ENCODE results near the gene PCDHGA11.
"Not testable (repeated sequence)": the region's sequence is repeated elsewhere in the genome, so short reads cannot be mapped to it uniquely, and the experiment has no call there.

PCDHGA11 gene

GRCh38 chr5:141431286-141431685 is 10.4 kb downstream of the PCDHGA11 start:
- no peak for DNase-seq (ENCODE audit: low spot score)

GRCh38 chr5:141432308-141432707 is 11.5 kb downstream of the PCDHGA11 start:
- DNase-seq (ENCODE audit: low spot score): not testable (repeated sequence)

- DNase-seq (ENCODE audit: low spot score): not testable (repeated sequence)
Observed at GRCh38 chr5:141432726-141433125, 11.9 kb downstream of the PCDHGA11 start.

GRCh38 chr5:141434006-141434405 is 13.2 kb downstream of the PCDHGA11 start:
- DNase-seq (ENCODE audit: low spot score): no peak

- no peak for DNase-seq (ENCODE audit: low spot score)
Observed at GRCh38 chr5:141437221-141437620, 16.4 kb downstream of the PCDHGA11 start.

GRCh38 chr5:141439411-141440141 is 18.7 kb downstream of the PCDHGA11 start:
- no peak for DNase-seq (ENCODE audit: low spot score)

GRCh38 chr5:141440341-141440740 is 19.5 kb downstream of the PCDHGA11 start:
- no peak for DNase-seq (ENCODE audit: low spot score)

- no peak for DNase-seq (ENCODE audit: low spot score)
Observed at GRCh38 chr5:141441571-141442170, 20.8 kb downstream of the PCDHGA11 start.

- no peak for DNase-seq (ENCODE audit: low spot score)
Observed at GRCh38 chr5:141465351-141465750, 44.5 kb downstream of the PCDHGA11 start.

Measured in ecto neural progenitor cell (in vitro differentiated cells).